UCSD-AML1 (cell line): ENCODE results near the gene SCUBE1.
A peak's percentile ranks its signal among the peaks of the same experiment; 100 is the strongest.
"Not testable (repeated sequence)": the region's sequence is repeated elsewhere in the genome, so short reads cannot be mapped to it uniquely, and the experiment has no call there.

Experiments used
- DNase-seq: peaks from one replicate; lab custom pipeline; 2025; ENCODE audit not compliant: unreplicated experiment; lab: John Stamatoyannopoulos, UW

Gene SCUBE1

DNA sequence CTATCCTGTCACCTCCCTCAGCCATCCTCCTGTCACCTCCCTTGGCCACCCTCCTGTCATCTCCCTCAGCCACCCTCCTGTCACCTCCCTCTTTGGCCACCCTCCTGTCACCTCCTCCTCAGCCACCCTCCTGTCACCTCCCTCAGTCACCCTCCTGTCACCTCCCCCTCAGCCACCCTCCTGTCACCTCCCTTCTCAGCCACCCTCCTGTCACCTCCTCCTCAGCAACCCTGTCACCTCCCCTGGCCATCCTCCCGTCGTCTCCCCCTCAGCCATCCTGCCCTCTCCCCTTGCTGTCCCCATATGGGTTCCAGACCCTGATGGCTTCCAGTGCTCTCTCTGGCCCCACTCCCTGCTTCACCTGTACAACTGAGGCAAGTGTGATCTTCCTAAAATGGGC lies 61.8 kb downstream of the SCUBE1 start:
- no peak for DNase-seq

DNA sequence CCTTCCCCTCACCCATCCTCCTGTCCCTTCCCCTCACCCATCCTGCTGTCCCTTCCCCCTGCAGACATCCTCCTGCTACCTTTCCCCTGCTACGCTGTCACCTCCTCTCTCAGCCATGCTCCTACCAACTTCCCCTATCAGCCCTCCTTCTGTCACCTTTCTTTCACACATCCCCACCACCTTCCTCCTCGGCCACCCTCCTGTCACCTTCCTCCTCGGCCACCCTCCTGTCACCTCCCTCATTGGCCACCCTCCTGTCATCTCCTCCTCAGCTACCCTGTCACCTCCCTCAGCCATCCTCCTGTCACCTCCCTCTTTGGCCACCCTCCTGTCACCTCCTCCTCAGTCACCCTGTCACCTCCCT lies 62.7 kb downstream of the SCUBE1 start:
- not testable (repeated sequence) for DNase-seq

DNA sequence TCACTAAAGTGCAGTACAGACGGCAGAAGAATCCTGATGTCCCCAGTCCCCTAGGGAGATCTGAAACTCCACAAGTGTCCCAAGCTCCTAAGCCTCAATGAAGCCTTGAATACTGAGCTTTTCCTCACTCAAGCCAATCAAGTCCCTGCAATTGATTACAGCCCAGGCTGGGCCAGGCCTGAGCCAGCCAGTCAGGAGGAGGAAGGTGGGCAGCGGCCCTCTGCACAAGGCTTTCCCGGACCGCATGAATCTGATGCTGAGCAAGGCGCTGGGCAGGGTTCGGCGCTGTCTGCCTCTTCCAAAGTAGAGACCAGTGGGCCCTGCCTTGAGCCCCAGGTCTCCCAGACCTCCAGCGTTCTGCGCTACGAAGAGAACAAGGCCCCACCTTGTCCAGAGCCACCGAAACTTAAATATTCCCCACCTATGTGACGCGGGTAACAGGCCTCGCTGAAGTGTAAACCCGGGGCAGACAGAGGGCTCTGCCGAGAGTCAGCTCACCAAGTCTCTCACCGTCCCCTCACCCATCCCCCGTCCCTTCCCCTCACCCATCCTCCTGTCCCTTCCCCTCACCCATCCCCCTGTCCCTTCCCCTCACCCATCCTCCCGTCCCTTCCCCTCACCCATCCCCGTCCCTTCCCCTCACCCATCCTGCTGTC lies 63.2 kb downstream of the SCUBE1 start:
- DNase-seq, result no peak

DNA sequence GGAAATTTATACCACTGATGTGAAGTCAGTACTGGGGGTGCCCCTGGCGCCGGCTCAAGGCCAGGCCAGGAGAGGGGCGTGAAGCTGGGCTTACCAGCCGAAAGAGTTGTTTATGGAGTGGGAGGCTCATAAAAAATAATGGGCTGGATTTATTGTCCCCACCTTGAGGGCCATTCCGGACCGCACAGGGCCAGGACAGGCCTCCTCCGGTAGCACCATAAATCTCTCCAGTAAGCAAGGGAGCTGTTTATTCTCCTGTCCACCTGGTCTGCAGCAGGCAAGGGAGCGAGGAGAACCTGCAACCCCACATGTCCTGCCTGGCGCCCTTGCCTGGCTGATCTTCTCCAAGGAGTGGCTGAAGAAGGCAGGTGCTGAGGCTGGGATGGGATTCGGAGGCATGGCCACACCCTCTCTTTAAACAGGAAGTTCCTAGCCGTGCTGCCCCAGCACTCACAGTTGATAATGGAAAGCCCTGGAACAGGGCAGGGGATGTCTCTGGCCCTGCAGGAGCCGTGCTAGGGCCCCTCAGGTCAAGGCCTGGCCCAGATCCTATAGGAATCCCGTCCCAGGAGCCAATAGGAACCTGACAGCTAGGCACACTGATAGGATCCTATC lies 65.1 kb downstream of the SCUBE1 start:
- peak; percentile 26 for DNase-seq

DNA sequence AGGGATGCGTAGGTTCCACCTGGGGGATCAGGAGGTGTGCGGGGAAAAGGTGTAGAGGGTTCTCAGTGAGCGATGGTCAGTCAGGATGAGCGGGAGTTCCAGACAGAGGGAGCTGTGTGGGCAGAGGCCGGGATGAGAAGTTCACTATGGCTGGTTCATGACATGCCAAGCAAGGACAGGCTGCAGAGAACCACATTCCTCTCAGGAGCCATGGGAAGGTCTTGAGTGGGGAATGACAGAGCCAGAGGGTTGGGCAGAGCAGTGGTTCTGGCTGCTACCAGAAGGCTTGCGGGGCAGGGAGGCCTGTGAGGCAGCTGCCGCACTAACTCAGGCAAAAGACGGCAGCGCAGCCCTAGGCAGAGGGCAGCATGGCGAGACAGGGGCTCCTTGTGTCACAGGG lies 66.1 kb downstream of the SCUBE1 start:
- DNase-seq, result no peak

DNA sequence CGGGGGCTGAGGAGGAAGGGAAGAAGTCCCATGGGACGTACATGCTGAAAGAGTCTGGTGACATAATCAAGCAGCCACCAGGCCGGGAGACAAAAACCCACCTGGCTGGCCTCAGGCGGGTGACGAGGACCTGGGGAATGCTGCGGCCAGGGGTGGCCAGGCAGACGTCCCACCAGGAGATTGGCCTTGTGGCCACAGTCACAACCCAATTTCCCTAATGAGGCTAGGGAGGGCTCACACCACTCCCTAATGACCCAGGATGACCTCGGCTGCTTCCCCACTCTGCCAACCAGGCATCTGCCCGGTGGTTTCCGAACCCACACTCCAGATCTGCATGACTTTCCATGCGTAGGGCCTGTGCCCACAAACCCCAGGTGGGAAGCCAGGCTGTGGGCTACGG lies 66.9 kb downstream of the SCUBE1 start:
- no peak for DNase-seq

DNA sequence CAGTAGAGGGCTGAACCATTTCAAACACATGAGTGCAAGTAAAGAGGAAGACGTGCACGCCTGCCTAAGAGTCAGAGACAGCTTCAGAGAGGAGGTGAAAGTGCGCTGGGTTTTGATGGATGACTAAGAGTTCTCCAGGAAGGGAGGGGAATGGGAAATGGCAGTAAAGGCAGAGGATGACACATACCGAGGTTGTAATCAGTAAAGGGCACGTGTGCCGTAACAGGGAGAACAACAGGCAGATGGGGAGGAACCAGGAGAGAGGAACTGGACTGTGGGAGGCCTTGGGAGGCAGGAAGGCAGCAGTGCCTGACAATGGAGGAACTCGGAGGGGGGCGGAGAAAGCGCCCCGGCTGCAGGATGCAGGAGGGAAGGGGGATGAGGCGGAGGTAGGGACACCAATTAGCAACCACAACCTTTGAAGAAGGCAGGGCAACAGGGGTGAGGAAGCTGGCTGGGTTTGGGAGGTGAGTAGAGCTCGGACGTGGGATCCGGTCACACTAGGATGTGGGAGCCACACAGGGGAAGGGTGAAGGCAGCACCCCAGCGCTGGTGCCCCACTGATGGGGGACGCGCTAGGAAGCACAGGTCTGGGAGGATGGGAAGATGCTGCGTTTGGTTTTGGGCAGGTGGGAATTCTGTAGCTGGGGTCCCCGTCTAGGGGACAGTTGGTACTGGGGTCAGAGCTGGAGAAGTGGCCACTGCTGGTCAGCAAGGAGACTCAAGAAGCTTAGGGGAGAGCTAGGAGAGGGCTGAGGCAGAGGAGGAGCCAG lies 67.4 kb downstream of the SCUBE1 start:
- DNase-seq, result peak; percentile 77

DNA sequence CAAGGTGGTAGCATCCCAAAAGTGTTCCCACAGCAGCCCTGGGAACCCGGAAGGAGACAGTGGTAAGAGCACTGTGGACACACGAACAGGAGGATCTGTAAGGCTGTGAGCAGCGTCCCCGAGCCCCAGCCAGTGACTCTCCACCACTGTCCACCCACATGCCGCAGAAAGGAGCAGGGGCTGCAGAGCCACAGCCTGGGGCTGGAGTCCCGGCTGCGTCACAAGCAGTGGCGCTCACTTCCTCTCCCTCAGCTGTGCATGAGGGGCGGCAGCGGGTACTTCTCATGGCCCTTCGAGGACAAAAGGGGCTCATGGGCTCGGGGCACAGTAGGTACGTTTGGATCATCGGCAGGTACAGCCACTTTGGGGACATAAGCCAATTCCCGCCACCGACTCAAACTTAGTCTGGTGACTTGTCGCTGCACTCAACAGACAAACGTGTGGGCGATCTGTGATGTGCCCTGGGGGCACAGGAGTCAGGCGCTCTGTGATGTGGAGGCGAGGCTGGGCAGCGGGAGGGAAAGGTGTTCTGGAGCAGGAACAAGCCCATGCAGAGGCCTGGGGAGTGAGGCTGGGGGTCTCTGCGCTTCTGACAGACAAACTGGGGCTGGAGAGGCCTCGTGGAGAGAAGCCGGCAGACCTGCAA lies 68.5 kb downstream of the SCUBE1 start:
- DNase-seq, result no peak

DNA sequence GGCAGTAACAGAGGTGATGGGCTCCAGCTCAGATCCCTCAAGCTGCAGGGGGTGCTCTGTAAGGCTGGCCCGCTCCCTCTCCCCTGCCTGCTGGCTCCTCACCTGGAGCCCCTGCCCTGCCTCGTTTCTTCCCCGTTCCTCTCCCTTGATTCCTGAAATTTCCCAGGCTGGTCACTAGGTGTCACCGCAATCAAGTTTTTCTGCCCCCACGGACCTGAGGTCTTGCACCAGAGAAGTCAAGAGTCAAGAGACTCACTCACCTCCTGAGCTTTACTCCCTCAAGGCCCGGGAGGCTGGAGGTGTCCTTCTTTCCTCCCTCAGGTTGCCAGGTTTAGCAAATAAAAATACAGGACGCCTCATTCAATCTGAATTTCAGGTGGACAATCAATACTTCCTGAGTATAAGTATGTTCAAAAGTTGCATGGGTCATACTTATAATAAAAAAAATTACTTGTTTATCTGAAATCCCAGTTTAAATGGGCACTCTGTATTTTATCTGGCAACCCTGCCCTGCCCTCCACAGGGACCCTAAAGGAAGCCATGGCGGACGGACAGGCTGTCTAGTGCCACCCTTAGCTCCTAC lies 69.2 kb downstream of the SCUBE1 start:
- DNase-seq, result peak; percentile 44

DNA sequence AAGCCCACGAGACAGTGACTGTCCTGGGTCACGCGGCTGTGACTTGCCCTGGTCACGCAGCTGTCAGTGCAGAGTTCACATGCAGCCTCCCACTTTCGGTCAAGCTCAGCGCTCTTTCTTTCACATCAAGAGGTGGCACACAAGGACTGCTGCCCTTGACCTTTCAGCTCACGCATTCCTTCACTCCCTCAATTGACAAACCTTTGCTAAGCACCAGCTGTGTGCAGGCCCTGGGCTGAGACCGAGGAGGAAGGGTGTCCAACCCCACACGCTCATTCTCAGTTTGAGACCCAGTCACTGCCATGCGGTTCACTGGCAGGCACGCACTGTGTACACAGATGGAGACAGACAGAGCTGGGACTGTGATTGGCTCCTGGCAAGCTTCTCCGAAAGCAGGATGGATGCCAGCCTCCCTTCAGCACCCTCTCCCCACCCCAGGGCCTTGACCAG lies 70.3 kb downstream of the SCUBE1 start:
- DNase-seq, result no peak

DNA sequence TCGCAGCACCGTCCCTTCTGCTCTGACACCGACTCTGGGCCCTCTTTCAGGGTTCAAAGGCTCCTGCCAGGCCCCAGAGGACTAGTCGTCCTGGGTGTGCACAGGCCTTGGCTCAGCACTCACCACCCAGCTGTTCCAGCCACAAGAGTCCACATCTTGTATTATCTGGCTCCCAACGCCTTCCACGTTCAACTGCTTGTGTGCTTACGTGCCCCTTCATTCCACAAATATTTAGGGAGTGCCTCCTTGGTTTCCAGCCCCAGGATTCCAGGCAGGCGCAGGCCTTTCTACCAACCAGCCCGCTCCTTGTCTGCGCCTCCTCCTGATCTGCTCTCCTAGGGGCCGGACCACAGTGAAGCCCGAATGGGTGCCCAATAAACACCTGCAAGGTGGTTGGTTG lies 70.9 kb downstream of the SCUBE1 start:
- DNase-seq, result no peak

DNA sequence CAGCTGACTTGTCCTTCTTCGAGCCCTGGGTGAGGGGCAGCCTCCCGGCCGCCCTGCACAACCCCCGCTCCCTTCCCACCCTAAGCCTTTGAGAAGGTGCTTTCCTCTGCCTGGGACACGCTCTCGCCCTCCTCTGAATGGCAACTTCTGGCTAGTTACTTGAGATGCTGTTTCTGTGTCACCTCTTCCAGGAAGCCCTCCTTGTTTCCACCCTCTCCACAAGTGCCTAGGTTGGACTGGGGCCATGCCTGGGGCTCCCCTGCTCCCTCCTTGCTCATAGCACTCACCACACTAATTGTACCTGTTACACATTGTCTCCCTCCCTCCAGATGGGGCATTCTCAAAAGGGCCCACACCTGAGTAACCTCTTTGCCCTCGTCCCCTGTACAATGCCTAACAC lies 72.2 kb downstream of the SCUBE1 start:
- DNase-seq, result no peak

DNA sequence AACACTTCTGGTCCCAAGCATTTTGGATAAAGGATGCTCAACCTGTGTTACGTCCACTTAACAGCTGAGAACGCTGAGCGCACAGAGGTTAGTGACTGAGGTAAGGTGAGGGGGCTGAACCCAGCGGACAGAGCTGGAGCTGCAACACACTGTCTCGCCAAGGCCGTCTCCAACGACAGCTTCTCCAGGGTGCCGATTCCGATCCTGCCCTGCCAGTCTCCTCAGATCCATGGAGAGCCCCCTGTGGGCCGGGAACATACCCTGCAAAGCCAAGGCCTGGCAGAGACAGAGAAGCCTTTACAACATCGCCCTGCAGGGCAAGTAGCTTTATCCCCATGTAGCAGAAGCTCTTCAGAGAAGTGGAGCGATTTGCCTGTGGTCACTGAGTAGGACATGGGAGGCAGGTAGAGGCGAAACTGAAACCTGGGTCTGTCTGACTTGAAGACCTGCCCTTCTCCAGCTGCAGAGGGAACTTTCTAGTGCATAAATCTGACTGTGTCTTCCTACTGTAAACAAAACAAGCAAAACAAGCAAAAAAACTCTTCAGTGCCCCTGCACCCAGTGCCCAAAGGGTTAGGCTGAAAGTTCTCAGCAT lies 72.8 kb downstream of the SCUBE1 start:
- DNase-seq, result no peak

DNA sequence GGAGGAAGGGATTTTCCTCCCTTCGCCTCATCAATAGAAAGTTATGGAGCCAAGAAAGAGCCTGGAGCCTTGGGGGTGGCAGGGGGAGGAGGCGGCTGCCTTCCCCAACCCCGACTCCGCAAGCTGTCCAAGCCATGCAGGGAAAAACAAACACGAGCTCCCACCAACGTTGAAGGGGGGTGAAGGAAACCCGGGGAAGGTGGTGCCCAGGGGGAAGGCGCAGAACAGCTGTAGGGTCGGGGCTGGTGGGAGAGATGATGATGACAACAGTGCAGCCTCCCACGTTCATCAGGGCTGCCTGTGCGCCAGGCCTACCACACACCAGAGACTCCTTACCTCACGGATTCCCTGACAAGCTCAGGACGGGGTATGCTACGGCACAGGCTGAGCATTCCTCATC lies 73.5 kb downstream of the SCUBE1 start:
- no peak for DNase-seq

DNA sequence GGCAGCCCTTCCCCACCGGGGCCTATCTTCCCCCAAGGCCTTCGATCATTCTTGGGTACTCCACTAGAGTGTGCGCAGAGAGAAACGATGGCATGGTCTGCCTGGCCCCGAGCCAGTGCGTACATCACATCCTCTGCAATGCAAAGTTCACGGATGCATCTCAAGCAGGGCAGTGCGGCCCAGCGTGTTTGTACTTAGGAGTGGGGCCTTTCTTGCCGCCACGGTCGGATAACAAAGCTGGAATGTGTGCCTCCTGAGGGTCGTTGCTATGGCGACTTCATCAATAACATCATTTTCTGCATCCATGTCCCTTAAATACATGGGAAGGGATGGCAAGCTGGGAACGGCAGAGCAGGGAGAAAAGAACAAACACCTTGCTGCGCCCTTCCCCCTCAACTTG lies 73.9 kb downstream of the SCUBE1 start:
- DNase-seq, result no peak

DNA sequence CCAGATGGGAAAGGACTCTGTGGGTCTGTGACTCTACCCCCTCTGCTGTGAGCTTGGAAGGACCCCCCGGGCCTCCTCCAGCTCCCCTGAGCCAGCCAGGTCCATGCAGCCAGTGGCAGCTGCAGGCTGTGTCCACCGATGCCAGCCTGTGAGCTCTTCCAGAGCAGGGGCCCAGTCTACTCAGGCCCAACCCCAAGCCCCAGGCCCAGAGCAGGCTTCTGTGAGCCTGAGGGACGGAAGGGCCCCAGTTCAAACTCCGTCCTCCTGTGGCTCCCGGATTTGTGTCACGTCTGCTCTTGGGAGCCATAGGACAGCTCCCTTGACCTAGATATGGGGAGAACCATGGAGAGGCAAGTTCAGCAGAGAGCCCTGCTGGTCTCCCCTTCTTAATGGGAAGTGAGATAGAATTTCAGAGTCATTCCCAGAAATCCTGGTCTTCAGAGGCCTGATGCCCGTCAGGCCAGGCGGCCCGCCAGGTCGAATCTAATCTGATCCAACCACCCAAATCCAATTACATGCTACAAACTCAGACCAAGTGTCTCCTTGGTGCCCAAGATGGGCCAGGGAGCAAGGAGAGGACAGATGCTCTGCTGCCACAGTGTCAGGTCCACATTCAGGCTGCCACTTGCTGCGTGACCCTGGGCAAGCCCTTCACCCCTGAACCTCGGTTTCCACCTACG lies 75.1 kb downstream of the SCUBE1 start:
- no peak for DNase-seq

DNA sequence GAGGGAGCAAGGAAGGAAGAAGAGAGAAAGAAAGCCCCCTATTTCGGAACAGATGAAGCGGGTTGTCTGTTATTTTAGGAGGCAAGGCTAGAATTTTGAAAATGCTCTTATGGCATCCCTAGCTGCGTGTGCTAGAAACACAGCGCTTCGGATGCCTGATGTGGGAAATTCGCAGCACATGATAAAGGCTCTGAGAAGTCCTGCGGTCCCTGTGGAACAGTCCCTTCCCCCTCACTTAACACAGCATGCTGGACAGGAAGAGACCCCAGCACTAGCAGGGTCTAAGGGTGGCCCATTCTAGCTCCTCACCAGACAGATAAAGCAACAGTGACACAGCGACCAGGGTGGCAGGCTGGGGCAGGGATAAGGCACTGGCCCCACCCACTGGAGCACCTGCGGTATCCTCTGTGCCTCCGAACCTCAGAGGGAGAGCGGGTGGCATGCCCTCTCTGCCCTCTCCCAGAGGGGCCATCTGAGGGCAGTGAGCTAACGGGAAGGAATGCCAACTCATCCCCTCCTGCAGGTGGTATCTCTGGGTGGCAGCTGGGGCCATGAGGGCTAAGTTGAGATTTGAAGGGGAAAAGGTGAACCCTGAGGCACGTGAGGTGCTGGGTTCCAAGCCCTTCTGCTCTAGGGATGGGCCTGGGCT lies 75.7 kb downstream of the SCUBE1 start:
- no peak for DNase-seq

DNA sequence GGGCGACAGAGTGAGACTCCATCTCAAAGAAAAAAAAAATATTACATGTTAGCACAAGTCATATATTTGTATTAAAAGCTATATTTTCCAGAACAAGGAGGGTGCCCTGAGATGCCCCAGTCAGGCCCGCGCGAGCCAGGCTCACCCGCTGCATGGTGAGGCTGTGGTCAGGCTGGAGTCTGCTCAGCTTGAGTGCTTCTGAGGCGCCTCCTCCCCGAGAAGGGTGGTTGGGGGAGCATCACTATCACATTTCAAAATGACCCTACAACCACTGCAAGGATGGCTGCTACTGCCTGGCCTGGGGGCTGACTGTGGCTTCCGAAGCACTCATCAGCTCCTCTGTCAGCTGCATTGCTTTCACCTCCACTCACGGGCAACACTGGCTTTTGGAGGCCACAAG lies 77.1 kb downstream of the SCUBE1 start:
- no peak for DNase-seq

DNA sequence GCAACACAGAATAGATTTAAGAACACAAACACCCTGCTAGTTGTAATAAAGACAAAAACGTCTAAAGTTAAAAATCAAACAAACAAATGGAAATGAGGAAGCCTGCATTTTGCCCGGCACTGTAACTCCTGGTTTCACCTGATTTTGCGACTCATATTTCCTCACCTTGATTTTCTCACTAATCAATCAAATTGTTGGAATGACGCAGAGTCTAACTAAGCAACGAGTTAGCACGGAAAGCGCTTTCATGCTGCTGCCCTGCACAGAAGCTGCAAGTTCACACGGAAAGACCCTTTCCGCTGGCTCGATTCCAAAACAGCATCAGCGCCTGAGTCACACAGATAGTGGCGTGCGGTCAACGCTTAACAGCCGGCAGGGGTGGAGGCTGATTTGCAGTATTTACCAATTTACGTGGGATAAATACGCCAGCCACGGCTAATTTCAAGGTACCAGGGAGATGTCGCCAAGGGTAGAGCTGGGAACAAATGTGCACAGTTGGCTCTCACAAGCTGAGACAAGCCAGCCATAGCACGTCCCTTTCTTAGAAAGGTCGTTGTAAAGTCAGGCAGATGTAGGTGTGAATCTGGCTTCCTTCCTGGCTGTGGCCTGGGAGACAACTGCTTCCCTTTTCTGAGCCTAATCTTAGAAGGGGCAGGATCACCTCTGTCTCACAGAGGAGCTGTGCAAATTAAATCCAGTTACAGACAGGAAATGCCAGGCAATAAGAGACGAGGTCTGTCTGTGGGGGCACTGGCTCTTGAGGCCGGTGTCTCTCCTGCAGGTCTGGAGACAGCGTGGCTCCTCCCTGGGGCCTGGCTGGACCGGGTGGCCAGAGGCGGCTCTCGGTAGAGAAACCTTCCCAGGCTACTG lies 79.3 kb downstream of the SCUBE1 start:
- DNase-seq, result peak; percentile 78
